IPS-18c (cell line): ENCODE measurements around the gene INPP5A.
"Not testable (repeated sequence)": the region's sequence is repeated elsewhere in the genome, so short reads cannot be mapped to it uniquely, and the experiment has no call there.

Experiments
- H3K4me3 ChIP-seq: 2 replicates; pipeline ENCODE4 v1.7.0; 2013; ENCODE audit warnings: low read depth, mild to moderate bottlenecking, low read length, moderate library complexity; ENCODE audit not compliant: insufficient read depth
- H3K9me3 ChIP-seq: one replicate; pipeline ENCODE4 v1.6.1; 2013; ENCODE audit warnings: mild to moderate bottlenecking, low read length, moderate library complexity; ENCODE audit not compliant: control insufficient read depth, insufficient read depth

INPP5A gene

DNA sequence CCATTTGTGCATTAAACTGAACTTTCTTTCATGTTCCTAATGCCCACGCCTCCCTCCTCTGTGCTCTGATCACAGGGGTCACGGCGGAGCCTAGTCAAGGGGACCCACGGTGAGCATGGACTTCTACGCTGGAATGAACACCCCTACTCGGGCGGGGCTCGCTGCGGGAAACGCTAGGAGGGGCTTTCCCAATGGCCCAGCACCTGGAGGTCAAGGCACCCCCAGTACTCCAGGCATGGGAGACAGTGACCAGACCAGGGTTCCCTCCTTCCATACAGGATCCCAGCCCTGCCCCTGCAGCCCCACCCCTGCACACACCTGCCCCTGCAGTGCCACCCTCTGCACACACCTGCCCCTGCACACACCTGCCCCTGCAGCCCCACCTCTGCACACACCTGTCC is 275.4 kb downstream of the INPP5A start:
- Histone ChIP-seq H3K9me3 (peaks cover 2% of the 10 kb centered on the region), H3K4me3 (no peak overlapping the region)

DNA sequence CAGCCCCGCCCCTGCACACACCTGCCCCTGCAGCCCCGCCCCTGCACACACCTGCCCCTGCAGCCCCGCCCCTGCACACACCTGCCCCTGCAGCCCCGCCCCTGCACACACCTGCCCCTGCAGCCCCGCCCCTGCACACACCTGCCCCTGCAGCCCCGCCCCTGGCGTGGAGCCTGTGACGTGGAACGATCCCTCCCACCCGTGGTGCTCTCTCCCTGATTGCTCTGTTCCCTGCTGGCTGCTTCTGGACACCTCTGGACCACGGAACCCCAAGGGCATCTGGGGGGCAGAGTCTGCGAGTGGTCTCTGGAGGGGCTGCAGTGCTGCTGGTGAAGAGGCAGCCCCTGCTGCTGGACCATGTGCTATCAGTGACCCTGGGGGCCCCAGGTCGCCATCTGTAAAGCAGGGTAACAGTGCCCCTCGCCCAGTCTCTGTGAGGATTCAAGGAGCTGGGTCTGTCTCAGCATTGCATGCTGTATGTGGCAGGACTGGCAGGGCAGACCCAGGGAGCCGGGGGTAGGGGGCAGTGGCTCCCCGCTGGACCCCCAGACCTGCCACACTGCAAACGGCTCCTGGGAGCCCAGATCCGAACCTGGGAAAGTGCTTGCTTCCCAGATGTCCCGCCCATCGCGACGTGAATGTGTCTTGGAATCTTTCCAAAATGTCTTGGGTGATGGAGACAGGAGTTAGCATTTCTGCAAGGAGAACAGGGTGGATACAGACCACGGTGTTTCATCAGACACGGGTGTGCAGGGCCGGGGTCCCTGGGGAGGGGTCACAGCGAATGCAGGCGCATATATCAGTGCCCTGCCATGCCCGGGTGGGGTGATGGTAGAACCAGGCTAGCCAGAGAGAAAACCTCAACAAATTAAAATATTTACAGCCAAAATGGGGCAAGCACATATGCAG is 276.2 kb downstream of the INPP5A start:
- no peaks in the 10 kb centered on the region for H3K9me3 ChIP-seq
- no peak overlapping the region for H3K4me3 ChIP-seq

DNA sequence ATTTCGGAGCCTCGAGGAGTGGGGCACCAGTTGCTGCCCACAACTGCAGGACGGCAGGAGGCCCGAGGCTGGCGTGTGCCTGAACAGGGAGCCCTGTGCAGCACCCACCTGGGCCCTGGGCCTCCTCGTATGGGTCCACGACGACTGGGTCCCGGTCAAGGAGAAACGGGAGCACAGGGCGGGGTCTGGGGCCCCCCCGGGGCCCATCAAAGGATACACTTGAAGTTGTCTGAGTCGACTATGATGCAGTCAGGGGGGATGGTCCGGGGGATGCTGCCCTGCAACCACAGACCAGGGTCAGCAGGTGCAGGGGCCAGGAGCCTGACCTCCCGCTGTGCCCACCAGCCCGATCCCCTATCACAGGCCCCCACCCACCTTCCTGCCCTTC is 276.9 kb downstream of the INPP5A start:
- H3K9me3 ChIP-seq, result no peaks in the 10 kb centered on the region
- no peak overlapping the region for H3K4me3 ChIP-seq

DNA sequence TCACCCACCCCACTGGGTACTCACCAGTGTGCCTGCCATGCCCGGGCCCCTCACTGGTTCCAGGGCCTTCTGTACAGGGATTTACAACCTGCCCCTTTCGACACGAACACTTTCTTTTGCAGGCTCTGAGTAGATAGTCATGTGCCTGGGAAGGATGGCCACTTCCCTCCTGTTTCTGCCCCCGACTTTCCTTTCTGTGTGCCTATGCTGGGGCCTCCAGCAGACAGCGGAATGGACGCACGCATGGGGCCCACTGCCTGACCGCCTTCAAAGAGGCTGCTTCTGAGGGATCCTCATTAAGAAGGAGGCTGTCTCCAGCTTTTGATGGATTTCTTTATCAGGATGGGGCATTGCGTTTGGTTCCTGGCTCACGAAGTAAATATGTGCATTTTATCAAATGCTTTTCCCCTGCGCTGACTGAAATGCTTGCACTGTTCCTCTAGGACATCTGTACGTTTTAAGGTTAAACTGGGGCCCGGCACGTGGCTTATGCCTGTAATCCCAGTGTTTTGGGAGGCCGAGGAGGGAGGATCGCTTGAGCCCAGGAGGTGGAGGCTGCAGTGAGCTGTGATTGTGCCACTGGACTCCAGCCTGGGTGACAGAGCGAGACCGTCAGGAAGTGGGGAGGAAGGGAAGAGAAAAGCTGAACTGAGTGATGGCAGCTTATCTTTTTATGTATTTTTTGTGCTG is 277.7 kb downstream of the INPP5A start:
- H3K4me3 ChIP-seq, result no peak overlapping the region

GRCh38 chr10:132816718-132817117 is 279.1 kb downstream of the INPP5A start:
- H3K4me3 ChIP-seq, result no peak overlapping the region
- H3K9me3 ChIP-seq, result no peaks in the 10 kb centered on the region

More for the DNA sequence above, 277.7 kb downstream of the INPP5A start:
- no peaks in the 10 kb centered on the region for H3K9me3 ChIP-seq

- no peak overlapping the region for H3K4me3 ChIP-seq
- H3K9me3 ChIP-seq, result peaks cover under 1% of the 10 kb centered on the region
These were observed 280.2 kb downstream of the INPP5A start for GRCh38 chr10:132817701-132818211.

- no peak overlapping the region for H3K4me3 ChIP-seq
These were observed 282.5 kb downstream of the INPP5A start for GRCh38 chr10:132820056-132820455.

GRCh38 chr10:132825783-132826523 is 288.4 kb downstream of the INPP5A start:
- peaks cover 20% of the 10 kb centered on the region for H3K9me3 ChIP-seq
- not testable (repeated sequence) for H3K4me3 ChIP-seq

More at GRCh38 chr10:132820056-132820455, 282.5 kb downstream of the INPP5A start:
- H3K9me3 ChIP-seq, result peaks cover 4% of the 10 kb centered on the region

DNA sequence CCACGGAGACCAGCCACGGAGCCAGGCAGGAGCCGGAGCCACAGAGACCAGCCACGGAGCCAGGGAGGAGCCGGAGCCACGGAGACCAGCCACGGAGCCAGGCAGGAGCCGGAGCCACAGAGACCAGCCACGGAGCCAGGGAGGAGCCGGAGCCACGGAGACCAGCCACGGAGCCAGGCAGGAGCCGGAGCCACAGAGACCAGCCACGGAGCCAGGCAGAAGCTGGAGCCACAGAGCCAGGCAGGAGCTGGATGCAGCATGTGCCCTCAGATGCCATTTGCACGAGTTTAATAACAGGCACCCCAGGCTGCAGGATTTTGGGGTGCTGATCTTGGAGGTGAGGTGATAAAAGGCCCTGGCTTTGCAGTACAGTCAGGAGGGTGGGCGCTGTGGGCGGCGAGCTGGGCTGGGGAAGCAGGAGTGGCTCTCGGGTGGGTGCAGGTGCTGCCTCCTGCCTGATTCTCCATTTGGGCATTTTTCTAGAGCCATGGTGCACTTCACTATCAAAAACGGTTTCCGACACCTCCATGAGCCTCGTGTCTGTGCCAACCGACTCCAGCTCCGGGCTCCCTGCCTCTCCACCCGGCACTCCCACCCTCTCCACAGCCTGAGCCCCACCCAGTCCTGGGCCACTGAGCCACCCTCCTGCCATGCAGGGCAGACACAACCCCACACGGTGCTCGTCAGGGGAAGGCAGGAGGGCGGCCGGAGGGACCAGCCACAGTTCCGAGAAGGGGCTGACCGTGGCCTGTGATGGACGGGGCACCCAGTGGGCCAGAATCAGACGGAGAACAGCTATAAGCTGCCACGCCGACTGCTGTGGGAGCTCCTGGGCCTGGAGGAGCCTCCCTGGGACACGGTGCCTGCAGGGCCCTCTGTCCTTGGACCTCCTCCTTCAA is 289.2 kb downstream of the INPP5A start:
- Histone ChIP-seq H3K9me3 (peaks cover 20% of the 10 kb centered on the region), H3K4me3 (no peak overlapping the region; the same call in 1 of the 2 replicates)

GRCh38 chr10:132827423-132827789 is 289.8 kb downstream of the INPP5A start:
- Histone ChIP-seq H3K4me3 (no peak overlapping the region), H3K9me3 (peaks cover 20% of the 10 kb centered on the region)

DNA sequence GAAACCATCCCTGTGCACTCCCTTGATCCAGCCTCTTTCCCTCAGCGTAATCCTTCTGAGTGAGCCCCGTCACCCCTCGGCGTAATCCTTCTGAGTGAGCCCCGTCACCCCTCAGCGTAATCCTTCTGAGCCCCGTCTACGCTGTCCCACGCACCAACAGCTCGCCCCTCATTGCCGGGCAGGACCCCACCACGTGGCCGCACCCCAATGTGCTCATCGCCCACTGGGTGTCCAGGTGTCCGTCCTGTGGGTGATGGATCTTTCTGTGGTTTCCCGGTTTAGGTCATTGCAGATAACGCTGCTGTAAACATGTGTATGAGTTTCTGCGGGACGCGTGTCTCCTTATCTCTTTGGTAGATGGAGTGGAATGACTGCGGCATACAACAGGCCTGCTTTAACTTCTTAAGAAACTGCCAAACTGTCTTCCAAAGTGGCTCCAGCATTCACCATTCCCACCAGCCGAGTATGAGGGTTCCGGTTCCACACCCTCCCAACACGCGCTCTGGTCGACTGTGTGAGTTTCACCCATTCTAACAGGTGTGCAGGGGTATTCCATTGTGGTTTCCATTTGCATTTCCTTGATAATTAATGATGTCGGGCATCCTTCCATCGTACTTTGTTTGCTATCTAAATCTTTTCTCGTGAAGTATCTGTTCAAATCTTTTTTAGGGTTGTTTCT is 290.4 kb downstream of the INPP5A start:
- H3K4me3 ChIP-seq, result no peak overlapping the region
- peaks cover 17% of the 10 kb centered on the region for H3K9me3 ChIP-seq

- peaks cover 16% of the 10 kb centered on the region for H3K9me3 ChIP-seq
- no peak overlapping the region for H3K4me3 ChIP-seq
These were observed 291.1 kb downstream of the INPP5A start for GRCh38 chr10:132828681-132829080.

GRCh38 chr10:132829403-132829802 is 291.8 kb downstream of the INPP5A start:
- Histone ChIP-seq H3K9me3 (peaks cover 16% of the 10 kb centered on the region), H3K4me3 (no peak overlapping the region)

- Histone ChIP-seq H3K4me3 (no peak overlapping the region), H3K9me3 (no peaks in the 10 kb centered on the region)
These were observed 294.8 kb downstream of the INPP5A start for GRCh38 chr10:132832186-132832969.
